NOMO-1 (cell line): Measurements from ENCODE around the gene DMXL1.
A peak's percentile ranks its signal among the peaks of the same experiment; 100 is the strongest.

ENCODE experiments used
- DNase-seq, 2 experiments: peaks; one replicate each; lab custom pipeline; 2025; ENCODE audit not compliant: unreplicated experiment in 2 of 2; lab: John Stamatoyannopoulos, UW

The DMXL1 gene

DNA sequence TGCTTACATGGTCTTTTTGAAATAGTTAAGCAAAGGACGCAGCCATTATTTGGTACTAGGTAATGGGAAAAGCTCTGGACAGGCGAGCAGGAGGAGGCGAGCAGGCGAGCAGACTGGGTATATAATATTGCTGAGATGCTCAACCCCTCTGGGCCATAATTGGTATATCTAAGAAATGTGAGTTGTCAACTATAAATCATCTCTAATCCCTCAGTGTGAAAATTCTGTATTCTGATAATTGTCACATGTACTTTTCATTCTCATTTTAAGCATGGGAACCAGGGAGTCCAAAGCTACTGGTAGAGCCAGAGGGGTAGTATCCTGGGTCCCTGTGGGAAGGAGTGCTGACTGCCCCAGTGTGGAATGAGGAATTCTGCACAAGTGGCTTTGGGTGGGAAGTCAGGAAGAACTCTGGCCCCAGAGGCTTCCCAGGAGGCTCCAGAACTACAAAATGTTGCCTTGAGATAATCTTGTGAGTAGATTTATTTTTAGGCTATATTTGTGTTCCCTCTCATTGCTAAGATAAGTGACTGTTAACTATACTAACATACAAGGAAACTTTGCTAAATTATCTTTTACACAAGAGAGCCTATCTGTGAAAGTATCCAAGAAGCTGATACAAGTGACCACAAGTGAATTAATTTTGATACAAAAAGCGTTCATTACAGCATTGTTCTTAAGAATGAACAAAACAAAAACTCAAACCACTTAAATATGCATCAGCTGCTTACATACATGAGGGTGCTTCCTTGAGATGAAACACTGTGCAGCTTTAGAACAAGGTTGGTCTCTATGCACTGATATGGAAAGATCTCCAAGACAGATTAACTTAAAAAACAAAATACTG, 214.4 kb downstream of the DMXL1 start:
- no peak for DNase-seq

DNA sequence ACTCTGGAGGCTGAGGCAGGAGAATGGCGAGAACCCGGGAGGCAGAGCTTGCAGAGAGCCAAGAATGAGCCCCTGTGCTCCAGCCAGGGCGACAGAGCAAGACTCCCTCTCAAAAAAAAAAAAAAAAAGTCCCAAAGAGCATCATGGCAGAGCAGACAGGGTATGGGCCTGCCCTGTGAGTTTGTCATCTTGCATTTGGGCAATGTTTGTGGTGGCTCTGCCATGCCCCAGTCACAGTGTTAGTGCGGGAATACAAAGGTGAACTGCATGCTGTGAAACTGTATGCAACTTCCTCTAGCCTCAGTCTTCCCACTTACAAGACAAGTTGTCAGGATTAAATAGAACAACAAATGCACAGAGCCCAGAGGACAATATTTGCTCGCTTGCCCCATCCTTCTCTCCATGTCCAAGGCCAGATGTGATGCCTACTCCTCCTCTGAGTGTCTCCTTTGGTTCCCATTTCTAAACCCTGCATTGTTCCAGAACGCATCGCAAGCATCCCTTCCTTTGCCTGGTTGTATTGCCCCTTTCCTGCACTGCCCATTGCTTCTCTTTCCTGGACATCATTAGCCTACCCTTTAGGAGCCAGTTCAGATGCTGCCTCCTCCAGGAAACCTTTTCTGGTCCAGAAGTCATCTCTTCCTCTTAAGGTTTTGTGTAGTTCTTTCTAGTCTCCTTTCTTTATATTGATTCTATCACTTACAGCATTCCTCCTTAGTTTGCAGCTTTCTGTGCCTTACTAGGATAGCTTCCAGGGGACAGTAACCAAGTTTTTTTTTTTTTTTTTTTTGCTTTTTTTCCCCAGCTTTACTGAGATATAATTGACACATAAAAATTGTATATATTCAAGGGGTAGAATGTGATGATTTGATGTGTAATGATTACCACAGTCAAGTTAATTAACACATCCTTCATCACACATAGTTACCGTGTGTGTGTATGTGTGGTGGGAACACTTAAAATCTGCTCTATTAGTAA, 215.9 kb downstream of the DMXL1 start:
- DNase-seq, result no peak

DNA sequence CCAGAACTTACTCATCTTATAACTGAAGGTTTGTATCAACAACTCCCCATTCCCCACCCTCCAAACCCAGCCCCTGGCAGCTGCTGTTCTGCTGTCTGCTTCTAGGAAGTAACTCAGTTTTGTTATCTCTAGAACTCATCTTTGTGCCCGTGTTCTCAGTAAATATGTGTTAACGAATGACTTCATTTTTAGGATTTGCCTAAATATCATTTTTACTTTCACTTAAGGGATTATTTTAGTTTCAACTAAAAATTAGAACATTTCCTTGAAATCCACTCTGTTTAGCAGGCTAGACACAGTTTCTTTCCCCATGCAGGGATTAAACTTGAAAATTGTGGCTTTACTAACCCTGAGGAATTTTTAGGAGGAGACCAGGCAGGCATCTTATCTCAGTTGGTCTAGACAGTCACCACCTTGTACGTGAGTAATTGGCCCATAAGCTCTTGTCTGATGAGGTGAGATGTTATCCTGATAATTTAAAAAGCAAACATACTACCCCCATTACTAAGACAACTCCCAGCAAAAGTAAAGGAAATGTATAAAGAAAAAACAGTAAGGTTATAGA, 216.7 kb downstream of the DMXL1 start:
- no peak for DNase-seq

DNA sequence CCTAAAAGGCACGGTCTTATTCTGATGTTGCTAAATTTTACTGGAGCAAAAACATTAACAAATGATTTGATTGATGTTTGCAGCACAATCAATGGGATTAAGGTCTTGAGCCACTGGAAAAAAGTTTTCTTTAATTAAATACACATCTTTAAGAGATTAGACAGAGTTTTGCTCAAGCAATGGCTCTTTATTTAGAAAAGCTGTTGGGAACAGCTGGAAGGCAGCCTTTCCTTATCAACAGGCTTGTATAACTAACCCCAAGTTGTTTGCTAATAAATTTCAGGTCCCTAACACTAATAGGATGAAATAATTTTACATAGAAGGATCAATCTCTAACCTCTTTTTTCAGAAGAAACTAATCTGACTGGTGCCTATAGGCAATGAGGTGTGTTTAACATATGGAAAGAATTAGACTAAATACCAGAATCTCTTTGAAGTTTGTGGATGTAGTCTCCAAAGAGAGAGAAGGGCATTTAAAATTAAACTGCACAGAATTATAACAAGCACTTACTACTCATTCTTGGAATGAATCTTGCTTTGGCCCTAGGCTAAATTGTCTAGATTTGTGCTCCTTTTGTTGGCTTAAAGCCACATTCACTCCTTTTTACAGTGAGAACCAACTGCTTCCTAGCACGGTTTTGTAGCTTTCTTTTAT, 217.6 kb downstream of the DMXL1 start:
- no peak for DNase-seq

DNA sequence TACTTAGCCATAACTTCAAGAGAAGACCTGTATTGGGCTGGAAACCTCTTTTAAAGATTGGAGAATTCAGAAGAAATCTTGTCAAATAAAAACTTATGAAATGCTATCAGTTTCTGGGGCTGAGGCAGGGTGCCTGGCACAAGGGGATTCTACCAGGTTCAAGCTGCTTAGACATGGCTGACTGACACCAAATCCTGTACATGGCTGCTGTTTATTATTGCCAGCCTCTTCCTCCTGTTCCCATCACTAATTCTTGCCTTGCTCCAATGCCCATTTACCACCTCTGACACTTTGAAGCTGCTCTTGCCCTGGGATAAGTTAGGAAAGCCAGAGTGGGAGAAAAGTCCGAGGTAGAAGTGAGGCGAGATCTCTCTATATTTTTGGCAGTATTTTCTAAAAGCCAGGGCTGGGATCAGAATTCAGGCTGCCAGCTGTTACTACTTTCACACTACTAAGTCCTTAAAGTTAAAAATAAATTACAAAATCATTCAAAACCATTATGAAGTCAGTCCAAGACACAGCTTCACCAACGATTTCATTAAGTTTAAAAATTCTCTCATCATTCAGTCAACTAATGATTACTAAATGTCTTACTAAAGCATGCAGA, 218.7 kb downstream of the DMXL1 start:
- DNase-seq, result no peak

DNA sequence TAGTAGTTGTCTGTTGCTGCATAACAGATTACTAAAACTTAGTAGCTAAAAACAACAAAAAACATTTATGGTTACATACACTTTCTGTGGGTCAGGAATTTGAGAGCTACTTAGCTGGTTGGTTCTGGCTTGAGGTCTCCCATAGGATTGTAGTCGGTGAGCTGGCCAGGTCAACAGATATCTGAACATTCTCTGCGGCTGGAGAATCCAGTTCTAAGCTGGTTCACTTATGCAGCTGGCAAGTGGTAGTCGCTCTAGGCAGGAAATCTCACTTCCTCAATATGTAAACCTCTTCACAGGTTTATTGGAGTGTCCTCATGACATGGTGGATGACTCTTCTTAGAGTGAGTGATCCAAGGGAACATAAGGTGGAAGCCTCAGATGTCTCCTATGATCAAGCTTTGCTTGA, 219.3 kb downstream of the DMXL1 start:
- peak; percentile 53 to 87 for DNase-seq

DNA sequence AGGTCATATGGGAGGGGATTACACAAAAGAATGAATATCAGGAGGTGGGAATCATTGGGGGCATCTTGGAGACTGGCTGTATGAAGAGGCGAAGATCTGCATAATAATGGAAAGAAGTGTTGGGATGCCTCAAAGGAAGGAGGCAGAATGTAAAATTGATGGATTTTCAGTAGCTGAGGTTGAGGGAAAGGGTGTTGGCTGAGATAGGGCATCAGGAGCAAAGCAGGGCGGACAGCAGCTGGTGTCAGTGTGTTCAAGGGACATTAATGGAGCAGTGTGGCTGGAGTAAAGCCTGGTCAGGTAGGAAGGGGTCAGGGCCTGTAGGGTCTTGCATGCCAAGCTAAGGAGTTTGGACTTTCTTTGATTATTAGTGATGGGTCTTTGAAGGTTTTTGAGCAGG, 219.7 kb downstream of the DMXL1 start:
- DNase-seq, result no peak

DNA sequence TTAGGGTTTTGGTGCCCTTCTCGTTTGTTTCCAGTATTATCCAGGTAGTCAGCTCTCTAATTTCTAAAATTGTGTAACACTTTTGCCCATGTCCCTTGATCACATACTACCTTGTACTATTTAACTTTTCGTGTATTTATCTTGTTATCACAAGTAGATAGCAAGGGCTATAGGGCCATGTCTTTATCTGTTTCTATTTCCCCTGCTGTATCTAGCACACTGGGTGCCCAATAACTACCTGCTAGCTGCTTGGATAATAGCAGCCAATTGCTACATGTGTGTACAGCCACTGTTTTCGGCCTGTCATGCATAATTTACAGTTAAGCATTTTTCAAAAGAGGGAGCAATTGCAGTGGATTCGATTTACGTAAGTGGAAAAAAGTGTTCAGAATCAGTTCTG, 220.2 kb downstream of the DMXL1 start:
- no peak for DNase-seq

DNA sequence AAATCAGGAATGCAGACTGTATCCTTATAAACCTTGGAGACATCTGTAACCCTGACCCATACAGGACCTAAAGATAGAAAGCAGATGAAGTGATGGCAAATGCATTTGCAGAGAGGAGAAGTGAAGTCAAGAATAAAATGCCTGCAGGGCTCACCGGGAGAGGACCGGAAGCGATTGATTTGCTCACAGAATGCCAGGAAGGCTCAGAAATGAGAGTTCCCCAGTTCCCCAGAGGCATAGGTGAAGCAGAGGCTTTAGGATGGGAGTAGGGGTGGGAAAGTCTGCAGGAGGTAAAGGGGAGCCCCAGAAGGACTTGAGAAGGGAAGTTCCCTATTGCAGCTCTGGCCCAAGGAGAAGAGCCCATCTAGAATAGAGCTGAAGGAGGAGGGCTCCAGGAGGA, 221.0 kb downstream of the DMXL1 start:
- DNase-seq, result no peak

DNA sequence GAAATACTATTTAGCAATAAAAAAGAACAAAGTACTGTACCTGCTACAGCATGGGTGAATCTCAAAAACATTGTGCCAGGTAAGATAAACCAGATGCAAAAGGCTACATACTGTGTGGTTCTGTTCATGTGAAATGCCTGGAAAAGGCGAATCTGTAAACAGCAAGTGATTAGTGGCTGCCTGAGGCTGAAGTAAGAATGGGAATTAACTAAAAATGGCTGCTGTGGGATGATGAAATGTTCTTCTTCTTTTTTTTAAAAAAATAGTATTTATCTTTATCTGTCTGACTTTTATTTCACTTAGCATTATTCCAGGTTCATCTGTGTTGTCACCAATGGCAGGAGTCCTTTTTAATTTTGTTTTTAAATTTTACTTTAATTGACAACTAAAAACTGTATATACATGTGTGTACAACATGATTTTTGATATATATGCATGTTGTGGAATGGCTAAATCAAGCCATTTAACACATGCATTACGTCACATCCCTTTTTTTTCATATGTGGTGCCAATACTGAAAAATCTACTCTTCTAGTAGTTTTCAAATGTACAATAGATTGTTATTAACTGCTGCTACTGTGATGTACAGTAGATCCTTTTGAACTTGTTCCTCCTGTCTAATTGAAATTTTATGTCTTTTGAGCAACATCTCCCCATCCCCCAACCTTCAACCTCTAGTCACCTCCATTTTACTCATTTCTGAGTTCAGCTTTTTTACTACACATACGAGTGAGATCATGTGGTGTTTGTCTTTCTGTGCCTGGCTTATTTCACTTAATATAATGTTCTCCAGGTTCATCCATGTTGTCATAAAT, 222.0 kb downstream of the DMXL1 start:
- peak; percentile 39 to 51 for DNase-seq

DNA sequence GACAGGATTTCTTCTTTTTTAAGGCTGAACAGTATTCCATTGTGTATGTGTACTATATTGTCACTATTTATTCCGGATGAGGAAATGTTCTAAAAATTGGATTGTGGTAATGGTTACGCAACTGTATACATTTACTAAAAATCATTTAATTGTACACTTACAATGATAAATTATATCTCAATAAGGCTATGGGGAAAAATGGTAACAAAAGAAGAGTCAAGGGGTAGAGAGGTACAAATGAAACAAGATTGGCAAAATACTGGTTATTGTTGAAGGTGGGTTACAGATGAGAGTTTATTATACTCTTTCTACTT, 222.6 kb downstream of the DMXL1 start:
- DNase-seq, result no peak
